Epidermal melanocyte (primary cell): ENCODE results near the gene ADNP.

ENCODE experiments used
- DNase-seq: peaks from one replicate; pipeline ENCODE4 v3.0.0; 2011; ENCODE audit warnings: low spot score; ENCODE audit not compliant: insufficient read length

The ADNP gene

DNA sequence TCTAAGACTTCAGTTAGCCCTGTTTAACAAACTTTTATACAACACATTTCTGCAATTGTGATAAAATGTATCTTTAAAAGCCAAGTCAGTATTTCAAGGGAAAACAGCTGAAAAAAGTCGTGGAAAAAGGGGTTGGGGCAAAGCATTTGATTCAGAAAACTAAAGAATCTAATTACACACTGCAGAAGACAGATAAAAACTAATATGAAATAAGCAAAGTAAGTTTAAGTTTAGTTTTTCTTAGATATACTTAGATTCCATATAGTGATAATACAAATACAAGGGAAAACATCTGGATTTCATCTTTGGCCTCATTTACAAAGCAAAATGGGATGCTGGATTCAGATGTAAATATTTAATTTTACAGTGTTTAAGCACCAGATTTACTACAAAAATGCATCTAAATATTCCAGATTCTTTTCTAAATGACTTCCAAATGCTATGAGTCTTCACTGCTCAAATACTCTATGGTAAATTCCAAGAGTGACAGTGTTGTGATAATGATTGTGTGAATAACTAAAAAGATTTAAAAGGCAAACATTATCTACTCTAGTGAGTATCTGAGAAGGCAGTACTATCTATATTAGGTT lies 1.5 kb upstream of the ADNP start:
- no peak for DNase-seq

DNA sequence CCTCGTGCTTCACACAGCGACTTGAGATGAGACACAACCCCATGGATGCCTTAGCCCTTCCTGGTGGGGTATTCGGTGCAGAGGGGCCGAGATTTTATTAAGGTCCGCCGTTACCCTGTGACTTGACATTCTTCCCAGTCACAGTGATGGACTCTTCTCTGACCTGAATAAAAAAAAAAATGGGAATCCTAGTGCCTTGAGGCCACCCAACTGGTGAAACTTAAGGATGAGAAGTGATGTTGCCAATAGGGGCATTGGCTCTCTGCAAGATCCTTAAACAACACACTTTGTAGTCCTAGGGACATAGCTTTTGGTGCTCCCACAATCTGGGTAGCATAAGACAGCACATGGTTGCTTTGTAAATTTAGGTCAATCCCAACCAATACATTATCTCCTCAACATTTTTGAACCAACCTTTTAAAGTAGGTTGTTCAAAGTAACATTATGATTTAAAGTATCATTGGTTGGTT lies 814 bp upstream of the ADNP start:
- DNase-seq = no peak

DNA sequence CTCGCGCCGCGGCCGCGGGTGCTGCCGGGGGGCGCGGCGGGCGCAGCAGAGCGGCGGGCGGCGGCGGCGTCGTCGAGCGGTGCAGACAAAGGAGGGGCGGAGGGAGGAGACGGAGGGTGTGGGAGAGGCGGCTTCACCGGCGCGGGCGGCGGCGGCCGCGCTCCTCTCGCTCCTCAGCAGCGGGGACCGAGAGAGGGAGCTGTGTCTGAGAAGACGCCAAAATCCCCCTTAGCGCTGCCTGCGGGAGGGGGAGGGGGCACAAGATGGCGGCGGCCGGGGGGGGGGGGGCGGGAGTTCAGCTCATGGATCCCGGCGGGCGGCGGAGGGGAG lies 296 bp downstream of the ADNP start:
- DNase-seq = no peak

DNA sequence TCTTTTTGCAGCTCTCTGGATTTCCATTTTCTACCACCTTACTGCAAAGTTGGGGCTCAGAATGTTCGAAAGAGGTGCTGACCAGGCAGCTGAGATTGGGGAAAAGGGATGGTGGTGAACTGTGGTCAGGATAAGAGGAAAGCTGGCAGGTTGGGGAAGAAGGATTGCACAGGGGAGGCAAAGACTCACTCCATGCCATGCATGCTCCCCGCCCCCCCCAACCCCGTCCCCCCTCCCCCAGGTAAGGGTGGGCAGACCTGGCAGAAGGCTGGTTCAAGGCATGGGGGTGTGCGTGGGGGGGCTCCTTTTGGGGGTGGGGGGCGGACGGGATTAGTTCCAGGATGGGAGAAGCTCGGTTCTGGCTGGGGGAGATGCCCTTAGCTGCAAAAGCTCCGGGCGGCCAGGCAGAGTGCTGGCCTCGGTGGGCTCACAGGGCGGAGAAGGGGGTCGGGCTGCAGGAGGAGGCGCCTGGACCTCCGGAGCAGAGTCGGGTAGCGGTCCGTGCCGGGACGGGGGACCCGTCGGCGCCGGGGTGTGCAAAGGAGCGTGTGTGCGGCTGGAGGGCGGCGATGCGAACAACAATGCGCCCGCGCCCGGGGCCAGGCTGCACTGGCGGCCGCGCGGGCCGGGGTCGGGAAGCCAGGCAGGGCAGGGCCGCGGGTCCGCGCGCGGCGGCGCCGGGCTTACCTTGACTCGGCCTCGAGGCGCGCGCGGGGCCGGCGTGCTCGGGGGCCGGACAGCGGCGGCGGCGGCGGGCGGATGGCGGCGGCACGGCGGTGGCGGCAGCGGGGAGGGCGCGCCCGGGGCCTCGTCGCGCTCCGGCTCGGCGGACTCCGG lies 880 bp downstream of the ADNP start:
- DNase-seq = no peak

DNA sequence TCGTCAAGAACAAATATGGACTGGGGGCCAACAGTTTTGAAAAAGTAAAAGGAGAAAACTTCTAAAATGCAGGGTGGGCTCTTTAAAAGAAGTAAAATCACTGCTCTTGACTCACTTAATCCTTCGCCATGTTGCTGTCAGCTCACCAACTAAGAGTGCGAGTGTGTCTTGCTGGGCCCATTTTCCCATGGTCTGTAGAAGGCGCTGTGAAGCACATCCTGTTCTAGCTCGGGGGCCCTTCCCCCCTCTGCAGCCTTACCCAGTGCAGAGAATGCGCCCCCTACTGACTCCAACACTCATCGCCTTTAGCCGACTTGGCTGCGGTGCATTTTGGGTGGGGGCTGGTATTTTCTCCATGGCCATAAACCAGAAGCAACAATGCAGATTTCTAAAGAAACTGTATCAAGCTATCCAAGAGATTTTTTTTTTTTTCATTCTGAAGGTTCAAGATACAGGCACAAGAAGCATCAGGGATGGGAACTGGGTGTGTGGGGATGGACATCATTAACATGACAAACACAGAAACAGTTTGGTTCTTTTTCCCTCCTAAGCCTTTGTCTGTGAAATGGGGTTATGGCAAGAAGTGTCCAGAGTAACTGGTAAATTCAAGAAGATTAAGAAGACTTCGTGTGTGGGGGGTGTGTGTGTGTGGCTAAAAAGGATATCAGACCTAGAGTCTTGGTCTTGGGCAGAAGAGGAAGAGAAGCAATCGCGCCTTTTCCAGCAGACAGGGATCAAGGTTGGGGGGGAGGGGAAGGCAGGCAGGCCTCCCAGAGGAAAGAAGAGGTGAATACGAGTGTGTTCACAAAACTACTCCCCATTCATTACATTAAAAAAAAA lies 1.7 kb downstream of the ADNP start:
- peak; percentile 80 for DNase-seq

DNA sequence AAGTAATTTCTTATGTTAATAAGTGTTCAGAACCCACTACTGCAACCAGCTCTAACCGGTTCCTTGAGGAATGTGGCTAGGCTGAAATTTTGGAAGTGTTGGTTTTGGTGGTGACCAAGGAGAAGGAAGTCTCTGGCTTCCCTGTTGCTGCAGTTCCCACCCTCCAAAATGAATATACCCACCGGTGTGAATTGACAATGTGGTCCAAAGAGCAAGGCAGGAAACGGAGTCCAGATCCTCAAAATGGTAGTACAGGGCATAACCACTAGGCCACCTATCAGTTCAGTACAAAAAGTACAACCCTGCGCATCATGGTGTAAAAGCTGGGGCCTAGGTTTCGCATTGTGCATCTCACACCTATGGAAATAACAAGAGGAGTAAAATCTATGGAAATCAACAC lies 2.8 kb downstream of the ADNP start:
- DNase-seq = no peak

DNA sequence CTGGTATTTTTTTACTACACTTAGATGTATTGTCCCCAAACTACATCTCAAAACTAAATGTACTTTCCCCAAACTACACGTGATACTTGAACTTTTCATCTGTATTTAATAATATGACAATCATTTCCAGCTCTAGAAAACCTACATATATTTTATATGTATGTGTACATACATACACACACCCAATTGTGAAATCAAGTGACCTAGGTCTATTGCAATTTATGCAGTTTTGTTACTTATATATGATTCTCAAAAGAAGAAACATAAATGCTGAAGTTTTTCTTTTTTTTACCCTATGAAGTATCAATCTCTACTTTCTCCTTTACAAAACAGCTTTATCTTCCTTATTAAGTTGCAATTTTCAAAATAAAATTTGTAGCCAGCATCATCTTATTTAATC lies 4.7 kb downstream of the ADNP start:
- DNase-seq = no peak

DNA sequence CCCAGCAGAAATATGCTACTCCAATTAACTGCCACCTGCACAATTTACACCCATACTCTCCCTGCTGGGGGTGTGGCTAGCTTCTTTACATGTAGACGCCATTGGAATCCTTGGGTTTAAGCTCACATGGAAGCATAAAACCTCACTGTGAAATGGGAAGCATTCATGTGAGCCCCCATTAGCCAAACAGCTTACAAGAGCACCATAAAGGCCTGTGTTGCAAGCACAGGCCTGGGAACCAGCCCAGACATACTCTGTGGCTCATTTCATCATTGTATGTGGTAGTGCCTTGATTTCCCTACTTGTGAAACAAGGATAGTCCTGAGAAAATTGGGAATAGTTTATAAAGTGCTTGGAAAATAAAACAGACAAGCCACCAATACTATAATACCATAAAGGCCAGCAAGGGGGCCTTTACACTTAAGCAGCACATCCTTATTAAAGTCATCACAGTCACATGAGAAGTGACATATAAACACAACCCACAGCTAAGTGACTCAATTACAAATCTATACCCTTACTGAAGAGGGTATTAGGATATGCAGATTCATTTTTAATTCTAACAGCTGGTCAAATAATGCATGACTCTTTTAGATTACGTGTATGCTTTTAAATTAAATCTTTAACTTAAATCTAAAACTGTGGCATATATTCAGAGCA lies 6.8 kb downstream of the ADNP start:
- DNase-seq = no peak

DNA sequence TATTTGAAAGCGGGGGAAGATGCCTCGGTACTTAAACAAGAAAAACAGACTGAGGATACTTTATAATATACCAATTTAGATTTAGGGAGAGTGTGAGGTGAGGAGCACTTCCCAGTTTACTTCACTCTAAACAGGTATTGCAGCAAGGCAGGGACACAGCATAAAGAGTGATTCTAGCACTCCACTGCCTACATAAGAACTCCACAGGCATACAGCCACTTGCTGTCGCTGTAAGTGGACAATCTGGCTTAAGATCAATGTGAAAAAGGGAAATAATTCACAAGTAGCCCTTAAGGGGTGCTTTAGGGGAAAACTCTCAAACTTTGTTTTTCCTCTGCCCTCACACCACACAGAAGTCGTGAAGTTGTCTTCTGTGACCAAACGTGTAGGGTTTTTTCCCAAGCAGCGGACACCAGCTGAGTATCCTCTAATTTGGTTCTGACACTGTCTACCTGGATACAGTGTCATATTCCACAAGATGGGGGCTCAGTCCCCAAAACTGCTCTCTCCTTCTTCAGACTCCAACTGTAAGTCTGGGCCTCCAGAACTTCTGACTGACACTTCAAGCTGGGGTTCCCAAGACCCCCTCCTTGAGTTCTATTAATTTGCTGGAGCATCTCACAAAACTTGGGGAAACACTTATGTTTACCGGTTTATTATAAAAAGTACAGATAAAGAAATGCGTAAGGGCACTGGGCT lies 9.3 kb downstream of the ADNP start:
- DNase-seq = no peak

DNA sequence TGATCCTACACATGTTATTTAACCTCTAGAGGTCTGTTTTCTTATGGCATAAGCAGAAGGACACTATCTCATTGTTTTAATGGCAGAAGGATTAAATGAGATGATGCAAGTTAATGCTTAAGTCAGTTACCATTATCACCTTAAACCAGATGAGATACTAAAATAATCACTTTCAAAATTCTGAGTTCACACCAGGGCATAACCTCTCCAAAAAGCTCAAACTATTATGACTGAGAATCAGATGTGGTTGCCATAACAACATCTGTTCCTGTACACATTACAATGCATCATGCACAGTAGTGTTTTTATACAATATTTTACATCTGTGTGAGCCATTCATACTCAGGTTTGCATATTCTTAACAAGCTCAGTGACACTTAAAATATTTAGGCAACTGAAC lies 10.2 kb downstream of the ADNP start:
- no peak for DNase-seq

DNA sequence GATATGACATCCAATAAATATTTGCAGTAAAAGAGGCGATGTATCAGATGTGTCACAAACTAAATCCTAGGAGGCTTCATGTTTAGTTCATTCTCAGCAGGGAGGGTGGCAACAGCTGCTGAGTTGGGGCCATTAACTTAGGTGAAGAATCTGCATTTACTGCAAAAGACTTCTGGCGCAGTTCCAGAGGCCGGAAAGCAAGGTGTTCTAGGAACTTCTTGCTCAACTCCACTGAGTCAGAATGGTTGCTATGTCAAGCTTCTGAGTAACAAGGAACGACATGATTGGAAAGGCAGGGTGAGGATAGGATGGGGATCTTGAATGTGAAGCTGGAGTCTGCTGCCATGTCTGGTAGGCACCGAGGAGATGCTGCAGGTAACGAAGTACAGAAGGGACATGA lies 11.7 kb downstream of the ADNP start:
- no peak for DNase-seq

DNA sequence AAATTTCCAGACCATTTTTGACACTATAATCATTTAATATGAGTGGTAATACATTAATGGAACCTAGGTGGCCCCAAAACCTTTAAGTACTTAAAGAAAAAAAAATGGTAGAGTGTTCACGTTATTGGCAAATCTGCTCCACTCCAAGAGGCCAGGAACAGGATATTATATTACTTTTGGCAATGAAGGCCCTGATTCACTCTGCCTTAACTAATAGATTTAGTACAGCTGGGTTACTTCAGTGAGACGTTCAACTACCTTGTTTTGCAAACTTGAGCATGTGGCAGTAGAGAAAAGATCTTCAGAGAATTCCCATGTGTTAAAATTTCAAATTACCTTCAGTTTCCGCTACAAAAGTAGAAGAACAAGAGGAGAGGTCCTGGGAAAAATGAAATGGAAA lies 12.8 kb downstream of the ADNP start:
- no peak for DNase-seq

DNA sequence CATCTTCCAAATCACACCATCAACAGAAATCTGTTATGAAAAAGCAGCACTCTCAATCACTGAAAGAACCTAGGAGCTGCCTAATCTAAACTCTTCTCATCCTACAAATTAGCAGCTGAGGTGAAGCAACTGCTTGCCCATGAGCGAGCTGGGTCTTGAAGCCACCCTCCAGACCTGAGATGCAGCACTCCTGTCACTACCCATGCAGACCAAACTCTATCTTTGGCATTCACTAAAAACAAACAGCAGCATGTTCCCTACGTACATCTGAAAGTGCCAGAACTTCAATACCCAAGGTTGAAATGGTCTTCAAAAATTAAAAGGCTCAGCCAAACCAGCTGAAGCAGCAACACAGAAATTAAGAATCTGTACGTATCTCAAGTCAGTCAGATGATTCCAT lies 14.3 kb downstream of the ADNP start:
- DNase-seq = no peak

DNA sequence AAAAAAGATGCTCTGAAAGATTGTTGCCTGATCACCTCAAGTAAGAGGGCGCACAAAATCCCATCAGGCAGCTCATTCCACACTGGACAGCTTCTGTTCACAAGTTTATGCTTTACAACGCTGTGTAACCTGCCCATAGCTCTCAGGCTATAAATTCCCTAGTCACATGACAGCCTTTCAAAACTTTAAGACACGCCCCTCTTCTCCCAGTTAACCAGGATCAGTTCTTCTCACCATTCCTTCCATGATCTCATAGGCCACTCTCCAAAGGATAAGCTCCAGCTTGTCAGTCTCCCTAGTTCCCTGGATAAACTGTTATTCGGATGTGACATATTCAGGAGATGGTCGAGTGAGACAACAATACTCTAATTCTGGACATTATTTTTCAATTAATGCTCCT lies 15.0 kb downstream of the ADNP start:
- no peak for DNase-seq

DNA sequence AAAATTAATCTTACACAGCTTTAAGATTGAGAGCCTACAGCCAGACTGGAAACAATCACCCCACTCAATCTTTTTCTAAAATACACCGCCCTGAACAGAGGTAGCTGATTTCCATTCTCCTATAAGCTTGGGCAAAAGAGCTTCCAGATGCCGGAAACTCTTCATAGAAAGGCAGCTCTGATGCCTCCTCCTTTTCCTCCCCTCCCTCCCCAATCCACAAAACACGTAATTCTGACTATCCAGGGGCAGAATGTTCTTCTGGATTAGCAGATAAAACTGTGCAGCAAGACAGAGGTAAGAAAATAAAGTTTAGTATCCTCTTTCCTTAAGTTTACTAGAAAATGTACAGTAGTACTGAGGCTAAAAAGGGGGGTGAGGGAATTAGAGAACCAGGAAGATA lies 15.8 kb downstream of the ADNP start:
- DNase-seq = no peak

DNA sequence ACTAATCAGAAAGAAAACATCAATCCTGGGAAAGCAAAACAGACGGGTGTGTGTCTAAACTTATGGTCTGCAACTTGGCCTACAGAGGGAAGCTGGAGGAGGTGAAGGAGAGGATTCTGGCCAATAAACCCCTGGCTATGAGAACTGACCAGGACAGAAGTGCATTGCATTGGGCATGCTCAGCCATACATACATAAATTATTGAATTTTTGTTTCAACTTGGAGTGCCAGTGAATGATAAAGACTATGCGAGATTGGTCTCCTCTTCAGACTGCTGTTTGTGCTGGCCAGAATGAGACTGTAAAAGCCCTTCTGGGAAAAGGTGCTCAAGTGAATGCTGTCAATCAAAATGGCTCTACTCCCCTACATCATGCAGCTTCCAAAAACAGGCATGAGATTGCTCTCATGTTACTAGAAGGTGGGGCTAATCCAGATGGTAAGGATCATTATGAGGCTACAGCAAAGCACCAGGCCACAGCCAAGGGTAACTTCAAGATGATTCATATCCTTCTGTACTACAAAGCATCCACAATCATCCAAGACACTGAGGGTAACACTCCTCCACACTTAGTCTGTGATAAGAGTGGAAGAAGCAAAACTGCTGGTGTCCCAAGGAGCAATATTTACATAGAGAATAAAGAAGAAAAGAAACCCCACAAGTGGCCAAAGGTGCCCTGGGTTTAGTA lies 17.4 kb downstream of the ADNP start:
- DNase-seq = no peak

DNA sequence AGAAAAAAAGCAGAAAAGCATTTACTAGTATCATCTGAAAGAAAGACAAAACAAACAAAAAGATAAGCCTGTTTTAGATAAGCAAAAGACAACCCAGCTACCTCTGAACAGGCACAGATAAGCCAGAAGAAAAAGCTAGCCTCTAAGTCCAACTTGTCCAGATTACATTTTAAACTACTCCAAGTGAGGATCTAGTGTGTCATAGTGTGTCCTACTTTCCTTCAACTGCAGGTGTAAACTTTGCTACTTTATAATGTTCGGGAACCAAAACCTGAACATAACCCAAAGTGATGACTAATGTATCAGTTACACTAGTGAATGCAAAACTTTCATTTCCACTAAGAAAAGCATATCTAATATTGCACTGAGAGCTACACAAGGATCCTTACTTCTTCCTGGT lies 19.5 kb downstream of the ADNP start:
- DNase-seq = no peak

DNA sequence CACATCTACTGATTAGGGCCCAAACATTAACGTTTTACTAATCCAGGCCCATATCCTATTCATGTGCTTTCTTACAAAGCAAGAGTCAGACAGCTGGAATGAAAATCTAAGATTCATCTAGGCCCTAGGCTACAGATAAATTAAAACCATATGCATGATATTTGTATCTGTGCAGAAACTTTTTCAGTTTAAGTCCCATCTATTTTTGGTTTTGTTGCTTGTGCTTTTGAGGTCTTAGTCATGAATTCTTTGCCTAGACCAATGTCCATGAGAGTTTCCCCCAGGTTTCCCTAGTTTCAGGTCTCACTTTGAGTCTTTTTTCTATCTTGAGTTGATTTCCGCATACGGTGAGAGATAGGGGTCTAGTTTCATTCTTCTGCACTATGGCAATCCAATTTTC lies 20.2 kb downstream of the ADNP start:
- DNase-seq = peak; percentile 66

DNA sequence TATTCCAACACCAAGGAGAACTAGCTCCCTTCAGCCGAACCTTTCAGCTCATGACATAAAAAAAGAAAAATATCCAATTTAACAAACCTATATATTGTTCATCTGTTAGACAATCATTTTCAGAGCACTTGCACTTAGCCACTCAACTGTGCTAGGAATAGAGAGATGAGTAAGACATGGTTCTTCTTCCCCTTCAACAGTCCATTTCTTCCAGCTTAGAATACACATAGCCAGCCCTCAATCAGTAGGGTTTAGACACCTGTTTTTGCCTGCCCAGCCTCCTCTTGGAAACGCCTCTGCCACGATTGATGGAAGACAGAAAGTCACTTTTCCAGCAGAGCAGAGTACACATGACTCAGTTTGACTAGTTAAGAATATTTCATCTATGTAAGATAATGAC lies 21.8 kb downstream of the ADNP start:
- DNase-seq = no peak

DNA sequence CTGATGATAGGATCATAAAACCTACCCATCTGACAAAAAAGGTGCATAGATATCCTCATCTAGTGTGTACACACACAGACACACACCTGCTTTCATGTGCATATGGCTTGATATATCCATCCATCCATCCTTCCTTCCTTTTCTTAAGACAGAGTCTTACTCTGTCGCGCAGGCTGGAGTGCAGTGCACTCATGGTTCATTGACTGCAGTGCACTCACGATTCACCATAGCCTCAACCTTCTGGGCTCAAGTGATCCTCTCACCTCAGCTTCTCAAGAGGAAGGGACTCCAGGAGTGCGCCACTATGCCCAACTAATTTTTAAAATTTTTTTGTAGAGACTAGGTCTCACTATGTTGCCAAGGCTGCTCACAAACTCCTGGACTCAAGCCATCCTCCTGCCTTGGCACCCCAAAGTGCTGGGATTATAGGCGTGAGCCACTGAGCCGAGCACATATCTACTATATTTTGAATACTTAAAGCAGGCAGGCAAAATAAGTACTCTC lies 27.1 kb downstream of the ADNP start:
- no peak for DNase-seq
